GM12892 (cell line): ENCODE data around the gene LMBRD2.

Experiments used
- POLR2A ChIP-seq: IDR thresholded peaks from 2 replicates; pipeline ENCODE4 v1.6.1; 2011; ENCODE audit warnings: low read depth, low read length, control low read depth
- POLR2AphosphoS5 ChIP-seq: IDR thresholded peaks from 2 replicates; pipeline ENCODE4 v1.6.1; 2011; ENCODE audit warnings: low read depth, low read length, control low read depth
- TAF1 ChIP-seq: IDR thresholded peaks from 2 replicates; pipeline ENCODE4 v1.6.1; 2011; ENCODE audit warnings: low read depth, mild to moderate bottlenecking, control low read depth, low read length, borderline replicate concordance

- TF ChIP-seq POLR2AphosphoS5, result no peak
- TF ChIP-seq POLR2A, result no peak
- no peak for TF ChIP-seq TAF1
Observed at GRCh38 chr5:36156121-36156601, 4.5 kb upstream of the LMBRD2 start.
